K562 (cell line): Measurements from ENCODE around the gene SUPT5H. TPM values are rescaled to one million over a fixed set of nuclear protein-coding genes. Genes with fewer than 3 reads are reported as not detected.
A peak's percentile ranks its signal among the peaks of the same experiment; 100 is the strongest.

Experiments used
- CC2D1A ChIP-seq: fragments of 450-650 bp; IDR thresholded peaks from 2 replicates; pipeline ENCODE4 v1.6.1; 2017; ENCODE audit warnings: mild to moderate bottlenecking
- ESRRA ChIP-seq: fragments of 450-650 bp; IDR thresholded peaks from 2 replicates; pipeline ENCODE4 v1.6.1; 2014; ENCODE audit warnings: low read depth, mild to moderate bottlenecking, moderate library complexity, borderline replicate concordance
- HLTF ChIP-seq: fragments of 450-650 bp; IDR thresholded peaks from 2 replicates; pipeline ENCODE4 v1.6.1; 2016
- ILF3 ChIP-seq: fragments of 450-650 bp; IDR thresholded peaks from 2 replicates; pipeline ENCODE4 v1.6.1; 2018; ENCODE audit warnings: antibody characterized with exemption, mild to moderate bottlenecking, moderate library complexity, borderline replicate concordance
- MAFK ChIP-seq: IDR thresholded peaks from 2 replicates; pipeline ENCODE4 v1.6.1; 2011; ENCODE audit warnings: low read length, improper control_type of control experiment
- MGA ChIP-seq: fragments of 450-650 bp; IDR thresholded peaks from 2 replicates; pipeline ENCODE4 v1.6.1; 2016; ENCODE audit warnings: mild to moderate bottlenecking, moderate library complexity
- NFE2 ChIP-seq: IDR thresholded peaks from 2 replicates; pipeline ENCODE4 v1.6.1; 2014; ENCODE audit warnings: antibody characterized with exemption, low read depth
- NFIX ChIP-seq: fragments of 250-450 bp; sonication (Bioruptor Pico); IDR thresholded peaks from 2 replicates; pipeline ENCODE4 v1.4.0; 2020; ENCODE audit warnings: low read depth, mild to moderate bottlenecking, moderate library complexity
- PHB2 ChIP-seq: fragments of 450-650 bp; IDR thresholded peaks from 2 replicates; pipeline ENCODE4 v1.6.1; 2017; ENCODE audit warnings: low read depth
- RNF2 ChIP-seq: sonication (generic); IDR thresholded peaks from 2 replicates; pipeline ENCODE4 v1.6.1; 2016
- SAP30 ChIP-seq: fragments of 200-600 bp; sonication (generic); IDR thresholded peaks from 2 replicates; pipeline ENCODE4 v1.6.1; 2012; ENCODE audit warnings: borderline replicate concordance, low read depth, mild to moderate bottlenecking, moderate library complexity, low read length, control low read depth, inconsistent platforms; ENCODE audit not compliant: insufficient read depth, poor library complexity, severe bottlenecking
- SIX5 ChIP-seq, 2 experiments: IDR thresholded peaks; 2 replicates each; pipeline ENCODE4 v1.6.1; 2011; ENCODE audit warnings: low read length in 2 of 2, borderline replicate concordance in 1 of 2, low read depth in 1 of 2, mild to moderate bottlenecking in 1 of 2, moderate library complexity in 1 of 2; ENCODE audit not compliant: insufficient read depth in 1 of 2
- SMARCA4 ChIP-seq: fragments of 450-650 bp; IDR thresholded peaks from 2 replicates; pipeline ENCODE4 v1.6.1; 2016
- SRF ChIP-seq, 2 experiments: fragments of 250-450, 450-650 bp in 1 of 2; sonication (Bioruptor Pico) in 1 of 2; sonication (generic) in 1 of 2; formaldehyde crosslinking; IDR thresholded peaks; 2 replicates each; pipeline versions ENCODE4 v1.5.0 to v1.5.1; 2020 to 2022; ENCODE audit warnings: mild to moderate bottlenecking in 1 of 2, missing genetic modification reagents in 1 of 2
- TCF7L2 ChIP-seq: fragments of 150-350 bp; IDR thresholded peaks from 2 replicates; pipeline ENCODE4 v1.6.1; 2016; ENCODE audit warnings: low read depth, mild to moderate bottlenecking, low read length, moderate library complexity
- WHSC1 ChIP-seq: IDR thresholded peaks from one replicate; pipeline ENCODE4 v1.6.1; 2012; ENCODE audit warnings: low read length, control low read depth, inconsistent platforms
- ZNF175 ChIP-seq: fragments of 200-800 bp; sonication (Bioruptor generic); IDR thresholded peaks from 2 replicates; pipeline ENCODE4 v1.6.1; 2016; ENCODE audit warnings: low read depth, mild to moderate bottlenecking, missing genetic modification characterization, missing compliant biosample characterization
- ZNF778 ChIP-seq: fragments of 450-650 bp; formaldehyde crosslinking; IDR thresholded peaks from 2 replicates; pipeline ENCODE4 v1.4.0; 2020; ENCODE audit warnings: mild to moderate bottlenecking, moderate library complexity
- polyA plus RNA-seq, 8 experiments: library from polyadenylated mRNA; depleted of rRNA in 4 of 8; stranded (reverse) in 5 of 8; unstranded in 3 of 8; fragments of >200 nt; fragmentation: Nextera tagmentation in 2 of 8; fragmentation: Illumina TruSeq in 1 of 8; extraction: Ambion mirVana in 2 of 8; extraction: Trizol in 1 of 8; gene quantifications; 2 replicates each; pipeline versions ENCODE4 v1.2.1 to v1.2.3, GENCODE V29; 2011 to 2014; ENCODE audit warnings: inconsistent platforms in 1 of 8, missing spikeins in 1 of 8
- total RNA-seq, 7 experiments: library from RNA; depleted of rRNA in 6 of 7; stranded (reverse); fragments of >200 nt in 6 of 7; fragmentation: Illumina TruSeq in 2 of 7; extraction: Trizol in 2 of 7; gene quantifications; 2 replicates each; pipeline versions ENCODE4 v1.2.1 to v1.2.3, GENCODE V29; 2011 to 2021; ENCODE audit warnings: low replicate concordance in 1 of 7

Gene SUPT5H
- total and polyA plus RNA-seq, 9 of the 15 experiments (the other 6 are each of a cell fraction or from before 2014, with no cell fraction given), result 13.3 to 85.9 (median 35.9) TPM

GRCh38 chr19:39410017-39410830 lies 35.2 kb upstream of the SUPT5H start (continued):
- TF ChIP-seq MGA, result no peak
- TF ChIP-seq SMARCA4, result peak; percentile 82
- no peak for TF ChIP-seq NFE2
- TF ChIP-seq HLTF, result peak; percentile 97
- no peak for TF ChIP-seq WHSC1
- TF ChIP-seq NFIX (CRISPR knock-in tag), result no peak
- no peak for TF ChIP-seq TCF7L2
- TF ChIP-seq SRF (CRISPR knock-in tag; IDR thresholded peaks at IDR 0.05), result peak; percentile 52 to 88; a peak in 2 of 4 replicates
- TF ChIP-seq MAFK, result no peak
- TF ChIP-seq ZNF175 (CRISPR knock-in tag), result 0 out of 2 replicates have a peak, but pooled peaks have one; percentile 47
- TF ChIP-seq ILF3, result no peak
- 0 out of 2 replicates have a peak, but pooled peaks have one; percentile 34 for TF ChIP-seq RNF2
- TF ChIP-seq ZNF778 (CRISPR knock-in tag), result no peak
- TF ChIP-seq PHB2, result peak; percentile 70; the same call in 1 of the 2 replicates
- TF ChIP-seq SIX5 (IDR thresholded peaks at IDR 0.05; ENCODE audit: borderline replicate concordance in 1 of 2, insufficient read depth in 1 of 2, low read depth in 1 of 2, low read length in 2 of 2), result no peak
- no peak; the same call in 1 of the 2 replicates for TF ChIP-seq ESRRA
- no peak for TF ChIP-seq SAP30
- no peak for TF ChIP-seq CC2D1A
